ENCODE data around the gene CCRL2.
A peak's percentile ranks its signal among the peaks of the same experiment; 100 is the strongest.

CCRL2 gene

GRCh38 chr3:46365041-46365440 lies 42.0 kb upstream of the CCRL2 start:
- H3K9me3 Mint-ChIP-seq, result no peaks in the 10 kb centered on the region
- no peaks in the 10 kb centered on the region for H3K4me1 Mint-ChIP-seq
- no peak overlapping the region for H3K27ac Mint-ChIP-seq
- DNase-seq, result no peak
- no peak for TF ChIP-seq CTCF (IDR thresholded peaks at IDR 0.05)
- H3K36me3 Mint-ChIP-seq (ENCODE audit: low read depth), result no peaks in the 10 kb centered on the region
- no peak overlapping the region for H3K4me3 Mint-ChIP-seq
- peaks cover 17% of the 10 kb centered on the region for H3K27me3 Mint-ChIP-seq (ENCODE audit: low read depth, poor library complexity)

DNA sequence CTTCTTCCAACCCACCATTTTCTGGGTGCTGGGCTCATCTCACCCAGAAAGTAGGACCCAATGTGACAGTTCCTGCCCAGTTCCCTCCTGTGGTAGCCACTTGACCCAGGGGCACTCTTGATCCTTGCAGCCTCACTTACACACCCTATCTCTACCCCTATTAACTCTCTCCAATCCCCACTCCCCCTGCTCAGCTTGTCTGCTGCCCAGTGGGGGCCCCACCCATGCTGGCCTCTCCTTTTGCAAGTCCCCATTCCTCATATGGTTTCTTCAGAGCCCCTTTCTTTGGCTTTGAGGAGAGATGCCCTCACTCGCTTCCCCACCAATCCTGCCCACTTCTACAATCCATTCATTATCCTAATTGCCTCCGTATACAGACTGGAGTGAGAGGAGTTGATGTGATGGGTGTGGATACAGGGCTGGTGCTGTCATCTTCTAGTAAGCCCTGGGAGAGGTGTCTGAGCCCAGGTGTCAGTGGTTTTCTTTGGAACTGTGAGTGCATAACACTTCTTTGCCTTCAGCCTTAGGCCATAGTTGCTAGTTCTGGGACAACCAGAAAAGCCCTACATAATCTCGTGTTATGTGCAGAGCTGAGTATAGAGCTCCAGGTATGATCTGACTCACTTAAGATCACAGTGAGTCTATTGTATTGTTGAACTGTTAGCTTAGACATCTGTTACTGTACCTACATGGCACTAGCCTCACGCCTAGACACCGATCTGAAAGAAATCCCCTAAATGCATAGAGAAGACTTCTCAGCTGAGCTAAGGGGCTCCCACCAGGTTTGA lies 41.1 kb upstream of the CCRL2 start:
- Mint-ChIP-seq H3K4me3 (no peak overlapping the region), H3K4me1 (peaks cover 5% of the 10 kb centered on the region), H3K9me3 (no peaks in the 10 kb centered on the region), H3K27ac (no peak overlapping the region), H3K36me3 (ENCODE audit: low read depth) (no peaks in the 10 kb centered on the region), H3K27me3 (ENCODE audit: low read depth, poor library complexity) (peaks cover 18% of the 10 kb centered on the region)
- DNase-seq, result no peak
- no peak for TF ChIP-seq CTCF (IDR thresholded peaks at IDR 0.05)

- H3K9me3 Mint-ChIP-seq, result no peaks in the 10 kb centered on the region
- H3K36me3 Mint-ChIP-seq (ENCODE audit: low read depth), result no peaks in the 10 kb centered on the region
- H3K27me3 Mint-ChIP-seq (ENCODE audit: low read depth, poor library complexity), result peaks cover 18% of the 10 kb centered on the region
- TF ChIP-seq CTCF (IDR thresholded peaks at IDR 0.05), result no peak
- DNase-seq, result no peak
- no peak overlapping the region for H3K4me3 Mint-ChIP-seq
- H3K4me1 Mint-ChIP-seq, result peaks cover 5% of the 10 kb centered on the region
- no peak overlapping the region for H3K27ac Mint-ChIP-seq
These were observed 39.2 kb upstream of the CCRL2 start for GRCh38 chr3:46367811-46368210.

DNA sequence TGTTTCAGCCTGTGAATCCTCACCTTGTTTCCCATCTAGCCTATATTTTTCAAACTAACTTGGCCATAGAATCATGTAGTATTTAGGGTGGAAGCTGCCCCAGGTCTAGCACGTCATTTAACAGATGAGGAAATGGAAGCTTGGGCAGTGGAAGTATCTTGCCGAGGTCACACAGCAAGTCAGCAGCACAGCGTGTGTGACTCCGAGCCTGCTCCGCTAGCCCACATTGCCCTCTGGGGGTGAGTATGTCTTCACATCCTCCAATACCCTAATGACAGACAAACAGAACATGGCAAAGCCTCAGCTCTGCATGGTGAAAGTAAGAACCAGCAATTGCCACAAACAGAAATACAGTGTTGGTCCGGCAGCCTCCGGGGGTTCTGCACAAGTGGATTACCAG lies 38.5 kb upstream of the CCRL2 start:
- Mint-ChIP-seq H3K27me3 (ENCODE audit: low read depth, poor library complexity) (peaks cover 24% of the 10 kb centered on the region), H3K9me3 (no peaks in the 10 kb centered on the region), H3K4me1 (peaks cover 5% of the 10 kb centered on the region), H3K36me3 (ENCODE audit: low read depth) (no peaks in the 10 kb centered on the region), H3K27ac (no peak overlapping the region), H3K4me3 (no peak overlapping the region)
- TF ChIP-seq CTCF (IDR thresholded peaks at IDR 0.05), result peak; percentile 10
- DNase-seq, result peak; percentile 10

DNA sequence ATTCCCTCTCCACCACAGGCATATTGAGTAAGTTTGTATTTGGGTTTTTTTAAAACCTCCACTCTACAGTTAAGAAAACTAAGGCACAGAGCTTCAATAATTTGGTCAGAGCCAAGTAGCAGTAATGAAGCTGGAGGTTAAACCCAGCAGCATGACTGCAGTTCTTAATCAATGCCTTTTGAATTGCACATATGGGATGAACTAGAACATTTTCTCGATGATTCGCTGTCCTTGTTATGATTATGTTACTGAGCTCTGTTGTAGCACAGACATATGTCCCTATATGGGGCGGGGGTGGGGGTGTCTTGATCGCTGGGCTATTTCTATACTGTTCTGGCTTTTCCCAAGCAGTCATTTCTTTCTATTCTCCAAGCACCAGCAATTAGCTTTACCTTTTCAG lies 37.9 kb upstream of the CCRL2 start:
- TF ChIP-seq CTCF (IDR thresholded peaks at IDR 0.05), result no peak
- H3K36me3 Mint-ChIP-seq (ENCODE audit: low read depth), result no peaks in the 10 kb centered on the region

GRCh38 chr3:46369675-46370132 lies 37.4 kb upstream of the CCRL2 start:
- H3K9me3 Mint-ChIP-seq, result no peaks in the 10 kb centered on the region
- DNase-seq, result no peak
- peaks cover 35% of the 10 kb centered on the region for H3K27me3 Mint-ChIP-seq (ENCODE audit: low read depth, poor library complexity)
- no peaks in the 10 kb centered on the region for H3K36me3 Mint-ChIP-seq (ENCODE audit: low read depth)
- H3K27ac Mint-ChIP-seq, result no peak overlapping the region
- peaks cover 5% of the 10 kb centered on the region for H3K4me1 Mint-ChIP-seq
- no peak for TF ChIP-seq CTCF (IDR thresholded peaks at IDR 0.05)
- no peak overlapping the region for H3K4me3 Mint-ChIP-seq

More for the DNA sequence above, 37.9 kb upstream of the CCRL2 start:
- no peak overlapping the region for H3K27ac Mint-ChIP-seq
- H3K27me3 Mint-ChIP-seq (ENCODE audit: low read depth, poor library complexity), result peaks cover 30% of the 10 kb centered on the region
- H3K4me1 Mint-ChIP-seq, result peaks cover 5% of the 10 kb centered on the region
- H3K4me3 Mint-ChIP-seq, result no peak overlapping the region
- no peaks in the 10 kb centered on the region for H3K9me3 Mint-ChIP-seq
- DNase-seq, result no peak
